H1 (cell line): ENCODE data around the gene DVL1. TPM values are rescaled to one million over a fixed set of nuclear protein-coding genes. Genes with fewer than 3 reads are reported as not detected.

Experiments
- CTCF ChIA-PET: fragments of 300-600 bp; sonication (Branson Sonifier 250); formaldehyde crosslinking; loops from one replicate; lab custom pipeline; 2021; ENCODE audit not compliant: partially characterized antibody; lab: Charles Lee
- POLR2A ChIA-PET: fragments of 300-600 bp; sonication (Branson Sonifier 250); formaldehyde crosslinking; loops from one replicate; lab custom pipeline; 2021; ENCODE audit warnings: inconsistent platforms; ENCODE audit not compliant: partially characterized antibody; lab: Charles Lee
- DNase-seq, 2 experiments: peaks; one replicate each; pipeline versions ENCODE4 v3.0.0 to v3.0.0-alpha.2; 2010 to 2022; ENCODE audit warnings: low spot score in 2 of 2, low read depth in 1 of 2, mixed read lengths in 1 of 2
- FAIRE-seq: peaks from 2 replicates; lab custom pipeline; 2011; peaks lifted over from hg19 to GRCh38; lab: Jason Lieb, UNC
- H2AFZ ChIP-seq: 2 replicates; pipeline ENCODE4 v1.8.1; 2012; ENCODE audit warnings: low read length, inconsistent platforms
- H2AK5ac ChIP-seq: 2 replicates; pipeline ENCODE4 v1.6.1; 2013; ENCODE audit warnings: low read depth, low read length
- H2BK120ac ChIP-seq: replicated peaks from 2 replicates; pipeline ENCODE3; 2013; ENCODE audit warnings: low read depth, low read length, inconsistent platforms
- H2BK12ac ChIP-seq: 2 replicates; pipeline ENCODE4 v1.6.1; 2013; ENCODE audit warnings: low read depth, low read length
- H2BK15ac ChIP-seq: 2 replicates; pipeline ENCODE4 v1.6.1; 2013; ENCODE audit warnings: low read length
- H2BK20ac ChIP-seq: 2 replicates; pipeline ENCODE4 v1.6.1; 2013; ENCODE audit warnings: low read length
- H2BK5ac ChIP-seq: 2 replicates; pipeline ENCODE4 v1.6.1; 2013; ENCODE audit warnings: low read depth, low read length
- H3K14ac ChIP-seq: 2 replicates; pipeline ENCODE4 v1.6.1; 2013; ENCODE audit warnings: inconsistent platforms; ENCODE audit not compliant: insufficient read length
- H3K18ac ChIP-seq: 2 replicates; pipeline ENCODE4 v1.6.1; 2013; ENCODE audit warnings: low read length; ENCODE audit errors: extremely low read depth
- H3K23ac ChIP-seq: 2 replicates; pipeline ENCODE4 v1.6.1; 2013; ENCODE audit warnings: inconsistent platforms; ENCODE audit not compliant: insufficient read length
- H3K23me2 ChIP-seq: 2 replicates; pipeline ENCODE4 v1.6.1; 2013; ENCODE audit warnings: low read depth, low read length
- H3K27ac ChIP-seq: 2 replicates; pipeline ENCODE4 v1.6.1; 2011; ENCODE audit warnings: low read depth, low read length, inconsistent platforms
- H3K27me3 ChIP-seq, 4 experiments: replicated peaks in 1 of 4; 1 replicate in 1 of 4; 2 replicates in 3 of 4; pipeline versions ENCODE4 v1.6.1 to v1.8.1; 2011 to 2013; ENCODE audit warnings: low read length in 3 of 4, mild to moderate bottlenecking in 3 of 4, inconsistent platforms in 2 of 4, mixed read lengths in 2 of 4, moderate library complexity in 1 of 4; ENCODE audit not compliant: control insufficient read depth in 3 of 4, insufficient read depth in 3 of 4; ENCODE audit errors: extremely low read depth in 1 of 4
- H3K36me3 ChIP-seq, 4 experiments: 2 replicates each; pipeline versions ENCODE4 v1.6.1 to v1.8.1; 2011 to 2013; ENCODE audit warnings: mild to moderate bottlenecking in 4 of 4, low read length in 3 of 4, moderate library complexity in 2 of 4, control low read depth in 1 of 4, inconsistent platforms in 1 of 4; ENCODE audit not compliant: insufficient read depth in 4 of 4, control insufficient read depth in 2 of 4
- H3K4ac ChIP-seq: replicated peaks from 2 replicates; pipeline ENCODE3; 2013; ENCODE audit warnings: low read length, low read depth, mixed read lengths, inconsistent platforms; ENCODE audit not compliant: insufficient read length
- H3K4me1 ChIP-seq, 4 experiments: replicated peaks in 1 of 4; 1 replicate in 1 of 4; 2 replicates in 3 of 4; pipeline versions ENCODE4 v1.6.1 to v1.8.1; 2011 to 2013; ENCODE audit warnings: low read length in 3 of 4, inconsistent platforms in 2 of 4, mixed read lengths in 1 of 4; ENCODE audit not compliant: insufficient read depth in 4 of 4, control insufficient read depth in 3 of 4
- H3K4me2 ChIP-seq, 2 experiments: 2 replicates each; pipeline versions ENCODE4 v1.6.1 to v1.8.1; 2011 to 2013; ENCODE audit warnings: low read depth in 2 of 2, low read length in 2 of 2, control low read depth in 1 of 2, inconsistent platforms in 1 of 2, mild to moderate bottlenecking in 1 of 2; ENCODE audit not compliant: insufficient read depth in 1 of 2
- H3K4me3 ChIP-seq, 4 experiments: fragments of 200-600, 300-600 bp in 1 of 4; sonication (generic), shearing (Covaris generic), sonication (Bioruptor Twin) in 1 of 4; 2 replicates each; pipeline versions ENCODE4 v1.5.1 to v1.8.1; 2011 to 2016; ENCODE audit warnings: low read length in 4 of 4, low read depth in 3 of 4, control low read depth in 2 of 4, inconsistent platforms in 2 of 4, mild to moderate bottlenecking in 2 of 4, mixed read lengths in 1 of 4, moderate library complexity in 1 of 4; ENCODE audit not compliant: insufficient read depth in 2 of 4; ENCODE audit errors: extremely low read depth in 1 of 4
- H3K56ac ChIP-seq: replicated peaks from 2 replicates; pipeline ENCODE3; 2013; ENCODE audit warnings: low read depth, mild to moderate bottlenecking, mixed read lengths, low read length, inconsistent platforms; ENCODE audit not compliant: insufficient read length
- H3K79me1 ChIP-seq: 2 replicates; pipeline ENCODE4 v1.6.1; 2013; ENCODE audit warnings: low read depth, low read length, control low read depth
- H3K79me2 ChIP-seq, 2 experiments: 2 replicates each; pipeline versions ENCODE4 v1.6.1 to v1.8.1; 2012 to 2013; ENCODE audit warnings: low read length in 2 of 2, mild to moderate bottlenecking in 2 of 2, inconsistent platforms in 1 of 2; ENCODE audit not compliant: insufficient read depth in 2 of 2, control insufficient read depth in 1 of 2
- H3K9ac ChIP-seq, 4 experiments: replicated peaks in 1 of 4; 1 replicate in 1 of 4; 2 replicates in 3 of 4; pipeline versions ENCODE4 v1.6.1 to v1.8.1; 2011 to 2013; ENCODE audit warnings: low read depth in 3 of 4, low read length in 3 of 4, control low read depth in 2 of 4, mild to moderate bottlenecking in 2 of 4, moderate library complexity in 2 of 4, inconsistent platforms in 1 of 4; ENCODE audit errors: extremely low read depth in 1 of 4
- H3K9me3 ChIP-seq, 2 experiments: 2 replicates each; pipeline versions ENCODE4 v1.6.1 to v1.8.1; 2012 to 2013; ENCODE audit warnings: mild to moderate bottlenecking in 2 of 2, moderate library complexity in 2 of 2, control low read depth in 1 of 2, inconsistent platforms in 1 of 2, low read depth in 1 of 2, low read length in 1 of 2, mixed read lengths in 1 of 2; ENCODE audit not compliant: insufficient read depth in 2 of 2
- H4K20me1 ChIP-seq, 2 experiments: replicated peaks in 1 of 2; 2 replicates each; pipeline versions ENCODE3 to v1.8.1; 2011 to 2013; ENCODE audit warnings: inconsistent platforms in 2 of 2, low read length in 2 of 2, mild to moderate bottlenecking in 1 of 2; ENCODE audit not compliant: insufficient read depth in 2 of 2, control insufficient read depth in 1 of 2
- H4K5ac ChIP-seq: 2 replicates; pipeline ENCODE4 v1.6.1; 2013; ENCODE audit warnings: low read length, low read depth, mixed read lengths, inconsistent platforms; ENCODE audit not compliant: insufficient read length
- H4K8ac ChIP-seq: 2 replicates; pipeline ENCODE4 v1.8.0; 2013; ENCODE audit warnings: mild to moderate bottlenecking, moderate library complexity, low read length, inconsistent platforms; ENCODE audit not compliant: insufficient read depth; ENCODE audit errors: extremely low read depth
- H4K91ac ChIP-seq: replicated peaks from 2 replicates; pipeline ENCODE3; 2013; ENCODE audit warnings: low read length, mixed read lengths, inconsistent platforms; ENCODE audit not compliant: insufficient read length
- GABPA ChIP-seq: IDR thresholded peaks from 2 replicates; pipeline ENCODE4 v1.6.1; 2011; ENCODE audit warnings: mild to moderate bottlenecking, low read length, moderate library complexity, borderline replicate concordance; ENCODE audit not compliant: insufficient read depth
- JUND ChIP-seq: IDR thresholded peaks from 2 replicates; pipeline ENCODE4 v1.6.1; 2011; ENCODE audit warnings: mild to moderate bottlenecking, improper control_type of control experiment, low read length
- RAD21 ChIP-seq, 2 experiments: IDR thresholded peaks in 1 of 2; conservative IDR thresholded peaks in 1 of 2; 2 replicates each; pipeline ENCODE4 v1.6.1; 2011; ENCODE audit warnings: low read depth in 2 of 2, low read length in 2 of 2, improper control_type of control experiment in 1 of 2, inconsistent platforms in 1 of 2, mild to moderate bottlenecking in 1 of 2, moderate library complexity in 1 of 2
- SIN3A ChIP-seq, 2 experiments: IDR thresholded peaks in 1 of 2; conservative IDR thresholded peaks in 1 of 2; 2 replicates each; pipeline ENCODE4 v1.6.1; 2011 to 2012; ENCODE audit warnings: low read length in 2 of 2, improper control_type of control experiment in 1 of 2, low read depth in 1 of 2, mild to moderate bottlenecking in 1 of 2
- SP2 ChIP-seq: IDR thresholded peaks from 2 replicates; pipeline ENCODE4 v1.6.1; 2012; ENCODE audit warnings: mild to moderate bottlenecking, low read length, inconsistent platforms
- YY1 ChIP-seq: IDR thresholded peaks from 2 replicates; pipeline ENCODE4 v1.6.1; 2011; ENCODE audit warnings: low read depth, mild to moderate bottlenecking, low read length
- WGBS, 2 experiments: shearing (Covaris generic) in 1 of 2; methylation state at CpG; one replicate each; pipeline versions ENCODE4 v1.1.6 to v1.1.7; 2013 to 2015; ENCODE audit warnings: low lambda C conversion rate in 2 of 2, mixed read lengths in 2 of 2, inconsistent platforms in 1 of 2, low coverage in 1 of 2, missing lambda C conversion rate in 1 of 2; ENCODE audit not compliant: insufficient replicate concordance in 2 of 2, insufficient coverage in 1 of 2, insufficient read length in 1 of 2; ENCODE audit errors: extremely low coverage in 1 of 2, missing lambda C conversion rate in 1 of 2; 5-methylcytosine and 5-hydroxymethylcytosine counted together
- polyA plus RNA-seq, 7 experiments: library from polyadenylated mRNA; depleted of rRNA in 3 of 7; stranded (reverse) in 5 of 7; unstranded in 2 of 7; fragments of >200 nt in 5 of 7; fragments of 200-250 nt in 2 of 7; gene quantifications; 1 replicate in 5 of 7; 2 replicates in 1 of 7; 4 replicates in 1 of 7; pipeline versions ENCODE4 v1.2.1 to v1.2.3, GENCODE V29; 2011 to 2013; ENCODE audit warnings: missing spikeins in 2 of 7, mixed read lengths in 2 of 7
- total RNA-seq: library from RNA; stranded (reverse); fragmentation: NEBNext Ultra II Directional; extraction: Animal tissue kit (Norgen Biotek cat#: 25700); gene quantifications from 2 replicates; pipeline ENCODE4 v1.2.1, GENCODE V29; 2021
- TF ChIP-seq, protein P1 (sequence below), 3 experiments: IDR thresholded peaks; 1 replicate in 2 of 3; 2 replicates in 1 of 3; pipeline versions ENCODE4 v1.5.1 to v1.6.1; 2011; ENCODE audit warnings: low read length in 3 of 3, mild to moderate bottlenecking in 3 of 3, inconsistent platforms in 2 of 3, low read depth in 1 of 3, moderate library complexity in 1 of 3; ENCODE audit not compliant: insufficient read depth in 1 of 3; ENCODE audit errors: control extremely low read depth in 1 of 3

The DVL1 gene
- total and polyA plus RNA-seq, 2 of the 8 experiments (the other 6 are each of a cell fraction or from before 2014, with no cell fraction given) = 39.4 to 58.9 TPM

DNA sequence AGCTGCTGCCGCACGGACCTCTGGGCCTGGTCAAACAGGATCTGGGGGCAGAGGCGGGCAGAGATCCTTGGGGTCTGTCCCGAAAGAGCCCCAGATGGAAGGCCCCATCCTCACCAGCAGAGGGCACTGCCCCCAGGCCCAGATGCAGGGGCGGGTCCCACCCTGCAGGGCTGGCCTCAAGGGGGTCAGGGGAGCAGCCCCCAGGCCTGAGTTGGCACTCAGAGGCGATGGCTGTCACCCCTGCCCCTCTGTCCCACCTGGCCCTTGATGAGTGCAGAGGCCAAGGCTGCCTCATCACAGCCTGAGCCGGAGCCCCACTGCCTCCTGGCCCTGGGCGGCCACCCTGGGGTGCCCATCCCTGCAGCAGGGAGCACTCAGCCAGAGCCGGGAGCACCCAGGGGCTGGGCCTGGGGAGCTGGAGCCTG lies 47.2 kb downstream of the DVL1 start:
- no peak overlapping the region for H4K91ac ChIP-seq
- no peak overlapping the region for H2BK5ac ChIP-seq
- H2BK15ac ChIP-seq = no peak overlapping the region
- H3K4ac ChIP-seq = no peak overlapping the region
- peak; percentile 20 to 35; a peak in 1 of 4 replicates for TF ChIP-seq RAD21 (IDR thresholded peaks at IDR 0.05 in 1 of 2, conservative IDR thresholded peaks at IDR 0.05 in 1 of 2; ENCODE audit: low read depth in 2 of 2, low read length in 2 of 2)
- TF ChIP-seq, protein P1, sequence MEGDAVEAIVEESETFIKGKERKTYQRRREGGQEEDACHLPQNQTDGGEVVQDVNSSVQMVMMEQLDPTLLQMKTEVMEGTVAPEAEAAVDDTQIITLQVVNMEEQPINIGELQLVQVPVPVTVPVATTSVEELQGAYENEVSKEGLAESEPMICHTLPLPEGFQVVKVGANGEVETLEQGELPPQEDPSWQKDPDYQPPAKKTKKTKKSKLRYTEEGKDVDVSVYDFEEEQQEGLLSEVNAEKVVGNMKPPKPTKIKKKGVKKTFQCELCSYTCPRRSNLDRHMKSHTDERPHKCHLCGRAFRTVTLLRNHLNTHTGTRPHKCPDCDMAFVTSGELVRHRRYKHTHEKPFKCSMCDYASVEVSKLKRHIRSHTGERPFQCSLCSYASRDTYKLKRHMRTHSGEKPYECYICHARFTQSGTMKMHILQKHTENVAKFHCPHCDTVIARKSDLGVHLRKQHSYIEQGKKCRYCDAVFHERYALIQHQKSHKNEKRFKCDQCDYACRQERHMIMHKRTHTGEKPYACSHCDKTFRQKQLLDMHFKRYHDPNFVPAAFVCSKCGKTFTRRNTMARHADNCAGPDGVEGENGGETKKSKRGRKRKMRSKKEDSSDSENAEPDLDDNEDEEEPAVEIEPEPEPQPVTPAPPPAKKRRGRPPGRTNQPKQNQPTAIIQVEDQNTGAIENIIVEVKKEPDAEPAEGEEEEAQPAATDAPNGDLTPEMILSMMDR (IDR thresholded peaks at IDR 0.05; ENCODE audit: control extremely low read depth in 1 of 3, insufficient read depth in 1 of 3, low read depth in 1 of 3, low read length in 3 of 3) = peak in 2 of 3 experiments; percentile 78 to 79; a peak in 3 of 4 replicates
- TF ChIP-seq SP2 = no peak
- TF ChIP-seq YY1 = 0 out of 2 replicates have a peak, but pooled peaks have one; percentile 39
- no peak for TF ChIP-seq JUND
- no peak for TF ChIP-seq SIN3A (conservative IDR thresholded peaks at IDR 0.05 in 1 of 2, IDR thresholded peaks at IDR 0.05 in 1 of 2; ENCODE audit: low read depth in 1 of 2, low read length in 2 of 2)
- TF ChIP-seq GABPA = peak; percentile 73; the same call in 1 of the 2 replicates
- no peaks in the 10 kb centered on the region for H3K9me3 ChIP-seq
- H3K4me3 ChIP-seq = no peak overlapping the region
- no peak overlapping the region; the same call in 1 of the 2 replicates for H2AK5ac ChIP-seq
- H4K20me1 ChIP-seq = peaks cover 5 to 21% of the 10 kb centered on the region in 2 experiments
- no peak overlapping the region for H3K14ac ChIP-seq
- H3K27me3 ChIP-seq = peaks cover 0 to 2% (median under 1%) of the 10 kb centered on the region in 4 experiments; a peak in 1 of 7 replicates
- peaks cover 0 to 30% (median 22%) of the 10 kb centered on the region in 4 experiments; a peak in 6 of 7 replicates for H3K4me1 ChIP-seq
- H3K4me2 ChIP-seq = no peak overlapping the region
- no peak overlapping the region for H3K18ac ChIP-seq
- ChIA-PET POLR2A (interaction anchor here (1.0 to 2.9 kb wide), 4 partner anchors 10 to 73 kb away, joined by 3 to 11 read pairs (median 4); partner anchors contain the start of gene AURKAIP1), CTCF (interaction anchor here (0.5 to 2.7 kb wide), 7 partner anchors 7 to 308 kb away, joined by 3 to 13 read pairs (median 3); no protein-coding TSS in a partner anchor)
- no peak for FAIRE-seq
- no peak overlapping the region for H2BK20ac ChIP-seq
- no peak overlapping the region for H2BK12ac ChIP-seq
- peaks cover 0 to 4% (median 0%) of the 10 kb centered on the region in 4 experiments; a peak in 1 of 8 replicates for H3K36me3 ChIP-seq
- H4K8ac ChIP-seq = peak overlapping the region; percentile 71
- peaks cover 3% of the 10 kb centered on the region; the same call in 1 of the 2 replicates for H3K23me2 ChIP-seq
- peaks cover 0 to 6% of the 10 kb centered on the region in 2 experiments; a peak in 1 of 4 replicates for H3K79me2 ChIP-seq
- no peak overlapping the region for H3K23ac ChIP-seq
- peaks cover 4% of the 10 kb centered on the region; the same call in 1 of the 2 replicates for H3K79me1 ChIP-seq
- H2AFZ ChIP-seq = no peak overlapping the region
- H3K9ac ChIP-seq = peak overlapping the region in 2 of 4 experiments; percentile 3 to 8; a peak in 1 of 7 replicates
- no peak overlapping the region for H2BK120ac ChIP-seq
- H3K56ac ChIP-seq = no peak overlapping the region
- 86% methylated on average over 7 of the region's 9 CpGs; no CpG with 5 or more reads in 1 of the 2 experiments for WGBS, 2 experiments
- peak in 1 of 2 experiments; percentile 75 for DNase-seq
- H3K27ac ChIP-seq = no peak overlapping the region
- no peak overlapping the region for H4K5ac ChIP-seq
